Testis (tissue), 3 donors: ENCODE data around the gene TESK2. TPM values are rescaled to one million over a fixed set of nuclear protein-coding genes. Genes with fewer than 3 reads are reported as not detected.

Source experiments
- DNase-seq: peaks from one replicate; pipeline ENCODE4 v3.0.0-alpha.2; 2019
- H3K27ac ChIP-seq, 2 donors: fragments of 200-600 bp; sonication (generic); one replicate each; pipeline ENCODE4 v1.5.1; 2019
- H3K27me3 ChIP-seq: fragments of 200-600 bp; sonication (generic); one replicate; pipeline ENCODE4 v1.5.1; 2019
- H3K36me3 ChIP-seq: fragments of 200-600 bp; sonication (generic); one replicate; pipeline ENCODE4 v1.5.1; 2017; ENCODE audit warnings: low read depth; ENCODE audit errors: missing control alignments
- H3K4me1 ChIP-seq: fragments of 200-600 bp; sonication (generic); one replicate; pipeline ENCODE4 v1.5.1; 2019
- H3K4me3 ChIP-seq, 2 donors: fragments of 200-600 bp; sonication (generic); one replicate each; pipeline ENCODE4 v1.5.1; 2017 to 2019
- H3K9me3 ChIP-seq: fragments of 200-600 bp; sonication (generic); one replicate; pipeline ENCODE4 v1.5.1; 2017
- CTCF ChIP-seq, 3 experiments: fragments of 450-650 bp in 2 of 3; fragments of 200-600 bp in 1 of 3; sonication (generic) in 1 of 3; IDR thresholded peaks; one replicate each; pipeline ENCODE4 v1.5.1; 2016 to 2019; ENCODE audit warnings: antibody characterized with exemption in 3 of 3, mild to moderate bottlenecking in 2 of 3, moderate library complexity in 1 of 3
- POLR2A ChIP-seq: fragments of 450-650 bp; IDR thresholded peaks from one replicate; pipeline ENCODE4 v1.6.1; 2017; ENCODE audit warnings: antibody characterized with exemption, mild to moderate bottlenecking, moderate library complexity
- WGBS, 2 donors: methylation state at CpG; one replicate each; pipeline ENCODE4 v1.1.5; 2018; 5-methylcytosine and 5-hydroxymethylcytosine counted together
- intact Hi-C: fragments of 100-400 bp; cut with DNase I; formaldehyde crosslinking; loops from one replicate; pipeline ENCODE4 v1.15.1; 2023; ENCODE audit warnings: low total_unique reads
- polyA plus RNA-seq: library from polyadenylated mRNA; stranded (reverse); fragments of 350-450 nt; fragmentation: Illumina TruSeq; extraction: RNeasy Lipid Tissue Mini Kit (QIAGEN cat#74804); gene quantifications from one replicate; pipeline ENCODE4 v1.2.3, GENCODE V29; 2014; ENCODE audit warnings: low read depth, low replicate concordance; ENCODE audit not compliant: insufficient read depth
- total RNA-seq, 2 donors: library from RNA; depleted of rRNA; stranded (reverse); fragments of >200 nt; gene quantifications; one replicate each; pipeline ENCODE4 v1.2.3, GENCODE V29; 2016

TESK2 gene
- total and polyA plus RNA-seq, 3 donors from 2014 or later: 14.3 to 22.7 (median 20.9) TPM

GRCh38 chr1:45448357-45448756 is 42.6 kb downstream of the TESK2 start:
- H3K4me3 ChIP-seq: no peak overlapping the region
- intact Hi-C loops: no loop called here
- 94 to 95% methylated on average over 3 of the region's 3 CpGs for WGBS, 2 donors
- no peaks in the 10 kb centered on the region for H3K27me3 ChIP-seq
- H3K36me3 ChIP-seq: no peaks in the 10 kb centered on the region
- no peaks in the 10 kb centered on the region for H3K4me1 ChIP-seq
- no peak overlapping the region for H3K27ac ChIP-seq
- H3K9me3 ChIP-seq: no peaks in the 10 kb centered on the region
- DNase-seq: no peak
- TF ChIP-seq POLR2A: no peak
- no peak for TF ChIP-seq CTCF (IDR thresholded peaks at IDR 0.05)

- 50 to 63% methylated on average over 1 of the region's 1 CpG for WGBS, 2 donors
- no peaks in the 10 kb centered on the region for H3K27me3 ChIP-seq
- H3K4me1 ChIP-seq: no peaks in the 10 kb centered on the region
- TF ChIP-seq POLR2A (no peak), CTCF (IDR thresholded peaks at IDR 0.05) (no peak)
- intact Hi-C loops: no loop called here
- no peak overlapping the region for H3K27ac ChIP-seq
- DNase-seq: no peak
- no peaks in the 10 kb centered on the region for H3K36me3 ChIP-seq
- no peak overlapping the region for H3K4me3 ChIP-seq
- no peaks in the 10 kb centered on the region for H3K9me3 ChIP-seq
Observed at GRCh38 chr1:45446950-45447672, 43.9 kb downstream of the TESK2 start.

GRCh38 chr1:45446530-45446929 is 44.4 kb downstream of the TESK2 start:
- intact Hi-C loops: no loop called here
- no peak overlapping the region for H3K27ac ChIP-seq
- no peaks in the 10 kb centered on the region for H3K36me3 ChIP-seq
- no peak for DNase-seq
- no peaks in the 10 kb centered on the region for H3K9me3 ChIP-seq
- H3K4me3 ChIP-seq: no peak overlapping the region
- WGBS, 2 donors: 86 to 95% methylated on average over 1 of the region's 1 CpG
- no peaks in the 10 kb centered on the region for H3K27me3 ChIP-seq
- TF ChIP-seq CTCF (IDR thresholded peaks at IDR 0.05): no peak
- no peak for TF ChIP-seq POLR2A
- H3K4me1 ChIP-seq: no peaks in the 10 kb centered on the region

GRCh38 chr1:45444609-45445131 is 46.3 kb downstream of the TESK2 start:
- Histone ChIP-seq H3K27me3 (no peaks in the 10 kb centered on the region), H3K36me3 (no peaks in the 10 kb centered on the region), H3K4me3 (no peak overlapping the region), H3K4me1 (no peaks in the 10 kb centered on the region), H3K9me3 (no peaks in the 10 kb centered on the region), H3K27ac (no peak overlapping the region)
- intact Hi-C loops: no loop called here
- 94 to 95% methylated on average over 5 of the region's 5 CpGs for WGBS, 2 donors
- TF ChIP-seq POLR2A (no peak), CTCF (IDR thresholded peaks at IDR 0.05) (no peak)
- no peak for DNase-seq
